HG02763 (cell line): ENCODE measurements around the gene ALX4.

Experiments
- ATAC-seq: cut with Tn5 transposase; IDR thresholded peaks from one replicate; pipeline ENCODE4 v1.9.1; 2021; ENCODE audit warnings: mild to moderate bottlenecking, moderate library complexity; ENCODE audit not compliant: unreplicated experiment

The ALX4 gene

DNA sequence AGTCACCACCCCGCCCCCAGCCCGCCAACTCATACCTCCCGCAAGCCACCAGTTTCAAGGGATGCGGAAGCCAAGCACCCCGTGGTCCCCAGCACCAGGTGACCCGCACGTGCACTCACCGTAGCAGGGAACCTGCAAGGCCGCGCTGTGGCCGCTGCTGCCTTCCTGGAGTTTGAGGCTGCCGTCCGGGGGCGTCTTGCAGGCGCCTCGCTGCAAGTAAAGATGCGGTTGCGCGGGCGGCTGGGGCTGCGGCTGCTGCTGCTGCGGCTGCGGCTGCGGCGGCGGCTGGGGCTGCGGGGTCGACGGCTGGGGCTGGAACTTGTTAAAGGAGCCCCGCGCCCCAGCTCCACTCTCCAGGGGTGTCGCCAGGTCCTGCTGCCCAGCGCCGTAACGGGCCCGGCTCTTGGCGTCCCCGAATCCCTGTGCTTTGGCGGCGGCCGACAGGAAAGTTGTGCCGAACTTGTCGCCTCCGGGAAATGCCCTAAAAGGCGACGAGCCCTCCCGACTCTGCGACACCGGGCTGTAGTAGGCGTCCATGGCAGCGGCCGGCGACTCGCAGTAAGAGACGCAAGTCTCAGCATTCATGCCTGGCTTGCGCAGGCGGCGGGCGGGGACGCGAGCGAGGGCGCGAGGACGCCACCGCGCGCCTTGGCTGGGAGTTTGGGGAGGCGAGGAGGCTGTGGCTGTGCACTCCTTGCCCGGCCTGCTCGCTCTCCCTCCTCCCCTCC lies at the start of gene ALX4:
Gene ALX4 (minus strand): TSS at position 662 of the 728 bp plus-strand sequence. CDS start 77 bp downstream, at position 585.
- no peak for ATAC-seq

- ATAC-seq, result no peak
Observed at GRCh38 chr11:44359162-44359561, 49.2 kb upstream of the ALX4 start.

DNA sequence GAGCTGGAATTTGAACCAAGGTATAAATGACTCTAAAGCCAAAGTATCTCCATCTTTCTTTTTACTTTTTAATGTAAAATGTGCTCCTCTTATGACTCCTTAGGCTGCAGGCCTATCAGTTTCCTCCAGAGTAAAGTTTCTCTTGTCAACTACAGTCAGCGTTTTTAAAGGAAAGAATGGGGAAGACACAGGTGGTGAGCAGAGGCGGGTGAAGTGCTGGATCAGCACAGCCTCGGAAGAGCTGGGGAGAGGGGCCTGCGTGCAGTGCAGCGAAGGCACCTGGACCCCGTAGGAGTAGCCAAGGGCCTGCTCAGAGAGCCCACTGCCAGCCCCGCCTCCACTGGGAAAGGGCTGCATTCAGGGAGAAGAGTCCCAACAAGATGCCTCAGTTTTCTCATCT lies 48.8 kb upstream of the ALX4 start:
- ATAC-seq, result no peak

GRCh38 chr11:44357711-44358110 lies 47.8 kb upstream of the ALX4 start:
- ATAC-seq, result no peak

DNA sequence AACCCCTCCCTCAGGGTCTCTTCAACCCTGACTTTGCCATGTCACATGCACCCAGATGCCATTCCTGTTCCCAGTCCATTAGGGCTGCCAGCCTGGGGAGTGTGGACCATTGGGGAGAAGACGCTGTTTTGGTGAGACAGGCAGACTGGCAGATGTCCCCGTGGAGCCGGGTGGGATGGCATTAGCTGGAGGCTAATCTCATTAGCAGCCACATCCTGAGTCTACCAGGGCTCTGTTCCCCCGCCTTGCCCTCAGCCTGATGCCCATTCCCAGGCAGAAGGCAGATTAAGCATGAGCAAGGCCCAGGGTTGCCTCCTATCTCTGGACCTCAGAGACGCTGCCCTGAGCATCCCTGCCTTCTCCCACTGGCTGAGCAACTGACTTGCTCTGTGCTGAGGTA lies 46.4 kb upstream of the ALX4 start:
- no peak for ATAC-seq

DNA sequence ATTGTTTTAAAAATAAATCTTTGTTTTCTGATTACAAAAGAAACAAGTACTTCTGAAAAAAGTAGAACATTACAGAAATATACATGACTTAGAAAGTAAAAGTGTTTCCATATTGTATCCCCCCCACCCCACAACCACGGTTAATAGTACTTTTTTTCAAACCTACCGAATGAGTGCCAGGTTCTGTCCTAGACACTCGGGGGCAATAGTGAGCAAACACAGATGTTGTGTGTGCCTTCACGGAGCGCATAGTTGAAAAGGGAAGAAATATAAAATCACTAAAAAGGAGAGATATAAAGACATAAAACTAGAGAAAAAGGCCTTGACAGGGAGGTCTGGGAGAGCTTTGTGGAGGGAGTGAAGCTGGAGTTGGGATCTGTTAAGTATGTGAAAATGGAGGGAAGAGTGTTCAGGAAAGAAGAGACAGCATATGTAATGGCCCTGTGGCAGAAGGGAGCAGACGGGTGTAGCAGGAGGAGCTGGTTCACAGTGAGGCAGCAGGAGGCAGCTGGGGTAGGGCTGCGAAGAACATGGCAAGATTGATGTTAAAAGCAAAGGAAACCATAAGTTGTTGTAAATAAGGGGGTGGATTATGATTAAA lies 42.1 kb upstream of the ALX4 start:
- ATAC-seq, result no peak

DNA sequence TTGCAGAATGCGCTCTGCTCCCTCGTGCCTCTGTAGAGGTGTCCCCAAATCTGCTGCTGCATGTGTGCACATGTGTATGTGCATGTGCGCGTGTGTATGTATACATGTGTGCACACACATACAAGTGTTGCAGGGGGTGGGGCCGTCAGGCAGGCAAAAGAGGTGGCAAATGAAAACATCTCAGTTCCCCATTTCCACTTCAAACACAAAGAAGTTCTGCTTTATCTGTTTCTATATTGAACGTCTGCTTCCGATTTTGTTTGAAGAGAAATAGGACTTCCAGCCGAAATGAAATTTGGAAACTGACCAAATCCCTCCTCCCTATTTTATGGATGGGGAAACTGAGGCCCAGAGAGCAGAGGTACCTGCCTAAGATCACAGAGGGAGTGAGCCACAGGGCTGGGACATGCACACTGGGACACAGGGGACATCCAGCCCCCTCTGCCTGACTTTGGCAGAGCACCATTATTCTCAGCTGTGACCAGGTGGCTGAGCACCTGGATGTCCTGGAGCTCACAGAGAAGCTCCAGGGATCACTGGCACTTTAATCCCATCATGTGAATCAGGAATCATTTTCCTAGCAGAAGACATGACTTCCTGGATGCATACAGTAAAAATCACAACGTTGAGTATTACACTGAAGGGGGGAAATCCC lies 41.2 kb upstream of the ALX4 start:
- peak; percentile 78 for ATAC-seq

DNA sequence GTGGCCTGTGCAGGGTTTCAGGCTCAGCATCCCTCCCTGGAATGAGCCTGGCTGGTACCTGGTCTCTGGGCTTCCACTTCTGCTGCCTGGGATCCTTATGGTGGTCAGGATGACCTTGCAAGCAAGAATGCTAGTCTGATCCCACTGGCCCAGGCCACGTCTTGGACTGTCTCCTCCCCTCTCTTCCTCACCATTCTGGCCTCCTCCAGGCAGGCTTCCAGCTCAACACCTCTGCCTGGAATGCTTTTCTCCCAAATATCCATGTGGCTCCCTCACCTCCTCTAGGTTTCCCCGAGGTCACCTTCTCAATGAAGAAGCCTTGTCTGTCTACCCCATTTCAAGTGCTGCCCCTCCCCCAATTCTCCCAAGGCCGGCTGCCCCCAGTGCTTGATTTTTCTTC lies 39.4 kb upstream of the ALX4 start:
- ATAC-seq, result no peak

DNA sequence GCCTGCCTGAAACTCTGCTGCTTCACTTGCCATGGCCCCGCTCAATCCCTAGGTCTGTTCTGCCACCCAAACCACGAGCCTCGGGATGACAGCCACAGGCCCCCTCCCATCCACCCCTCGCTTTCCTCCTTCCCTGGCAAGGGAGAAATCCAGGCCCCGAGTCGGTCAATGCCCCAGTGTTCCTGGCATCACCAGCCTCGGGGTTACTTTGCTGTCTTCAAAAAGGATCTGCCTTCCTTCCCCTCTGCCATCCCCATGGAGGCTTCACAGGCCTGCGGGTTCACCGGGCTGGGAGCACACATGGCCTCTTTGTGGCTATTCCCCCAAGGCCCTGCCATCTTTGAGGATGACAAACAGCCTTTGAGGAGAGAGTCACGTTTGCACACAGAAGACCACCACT lies 38.8 kb upstream of the ALX4 start:
- ATAC-seq, result no peak

- ATAC-seq, result no peak
Observed at GRCh38 chr11:44348114-44348513, 38.2 kb upstream of the ALX4 start.

GRCh38 chr11:44347538-44347937 lies 37.6 kb upstream of the ALX4 start:
- ATAC-seq, result no peak

DNA sequence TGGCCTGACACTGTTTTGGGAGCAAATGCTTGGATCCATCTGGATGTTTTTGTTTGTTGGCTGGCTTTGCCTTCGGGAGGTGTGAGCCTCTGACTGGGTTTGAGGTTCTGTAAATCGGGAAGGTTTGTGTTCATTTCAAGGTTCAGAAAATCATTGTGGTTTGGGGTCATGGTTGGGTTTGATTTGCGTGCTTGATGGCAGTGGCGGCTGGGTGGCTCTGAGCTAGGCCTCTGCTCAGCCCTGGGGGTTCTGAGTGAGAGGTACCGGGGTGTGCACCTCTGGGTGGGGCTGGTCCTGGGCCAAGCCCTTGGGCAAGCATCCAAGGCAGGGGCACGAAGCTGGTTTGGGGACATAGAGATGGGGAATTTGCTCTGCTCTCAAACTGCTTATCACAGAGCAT lies 37.0 kb upstream of the ALX4 start:
- no peak for ATAC-seq

- no peak for ATAC-seq
Observed at GRCh38 chr11:44345781-44346180, 35.8 kb upstream of the ALX4 start.

DNA sequence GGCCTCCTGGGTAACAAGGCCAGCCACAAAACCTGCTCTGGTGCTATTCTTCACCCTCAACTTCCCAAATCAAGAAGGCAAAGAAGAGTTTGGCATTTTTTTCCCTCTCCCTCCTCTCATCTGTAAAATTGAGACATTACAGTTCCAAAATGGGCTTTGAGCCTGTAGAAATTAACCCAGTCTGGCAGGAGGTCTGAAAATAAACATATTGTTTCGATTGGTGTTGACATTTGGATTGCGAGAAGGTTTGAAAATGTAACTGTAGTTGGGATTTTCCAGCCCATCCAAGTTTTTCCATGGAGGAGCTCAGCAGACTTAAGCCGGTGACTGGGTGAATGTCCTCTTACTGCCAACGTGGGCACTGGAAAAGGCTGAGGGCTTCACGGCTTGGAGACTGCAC lies 35.0 kb upstream of the ALX4 start:
- ATAC-seq, result no peak

DNA sequence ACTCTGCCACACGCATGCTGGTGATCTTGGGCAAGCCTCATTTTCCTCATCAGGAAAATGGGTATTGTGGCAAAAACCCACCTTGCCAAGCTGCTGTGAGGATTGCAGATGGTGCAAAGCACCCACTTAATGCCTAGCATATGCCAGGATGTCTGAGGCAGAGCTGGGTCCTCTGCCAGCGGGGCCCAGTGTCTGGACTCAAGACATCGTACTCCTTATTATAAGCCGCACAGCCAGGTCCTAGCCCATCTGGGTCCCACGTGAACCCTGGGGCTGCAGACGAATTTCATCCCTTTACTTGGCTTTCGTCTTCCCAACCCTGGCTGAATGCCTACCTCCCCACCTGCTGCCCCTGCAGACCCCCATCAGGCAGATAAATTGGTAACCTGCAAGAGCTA lies 34.5 kb upstream of the ALX4 start:
- ATAC-seq, result no peak

GRCh38 chr11:44343778-44344422 lies 34.0 kb upstream of the ALX4 start:
- no peak for ATAC-seq

DNA sequence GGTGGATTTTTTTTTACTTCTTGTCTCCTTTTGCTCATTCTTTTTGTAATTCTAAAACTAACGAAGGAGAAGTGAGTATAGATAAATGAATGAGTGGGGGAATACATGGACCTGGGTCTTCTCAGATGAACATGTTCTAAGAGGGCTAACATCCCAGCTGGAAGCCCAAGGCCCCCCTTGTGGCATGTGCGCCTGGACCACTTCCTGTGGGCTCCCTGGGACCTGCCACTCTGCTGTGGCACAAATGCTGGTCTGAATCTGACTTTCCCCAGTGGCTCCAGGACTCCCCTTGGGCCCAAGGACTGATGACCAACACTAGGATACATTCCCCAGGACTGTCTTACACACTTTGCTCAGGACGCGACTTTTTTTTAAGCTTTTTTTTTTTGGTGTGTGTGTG lies 32.7 kb upstream of the ALX4 start:
- ATAC-seq, result no peak

DNA sequence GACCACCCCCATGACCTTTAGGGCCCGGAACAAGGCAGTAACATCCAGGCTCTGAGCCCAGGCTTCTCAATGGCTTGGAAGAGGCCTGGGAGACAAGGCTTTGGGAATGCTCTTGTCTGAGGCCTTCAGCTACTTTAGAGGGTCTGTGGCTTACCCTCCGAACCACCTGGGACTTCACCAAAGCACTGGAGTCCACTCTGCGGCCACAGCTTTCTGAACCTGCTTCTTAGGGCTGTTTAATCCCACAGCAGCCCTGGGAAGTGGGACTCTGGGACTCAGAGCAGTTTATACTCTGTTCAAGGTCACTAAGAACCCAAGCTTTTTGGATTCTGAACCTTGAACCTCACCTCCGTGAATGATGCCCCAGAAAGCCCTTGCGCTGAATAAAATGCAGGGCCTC lies 30.7 kb upstream of the ALX4 start:
- no peak for ATAC-seq

GRCh38 chr11:44339530-44339883 lies 29.6 kb upstream of the ALX4 start:
- no peak for ATAC-seq

- no peak for ATAC-seq
Observed at GRCh38 chr11:44338698-44339529, 29.0 kb upstream of the ALX4 start.

- ATAC-seq, result no peak
Observed at GRCh38 chr11:44338026-44338425, 28.1 kb upstream of the ALX4 start.
